K562 (cell line): ENCODE data around the gene SLC25A53. TPM values are rescaled to one million over a fixed set of nuclear protein-coding genes. Genes with fewer than 3 reads are reported as not detected.

Experiments
- ATAC-seq: fragments of 200-7000 bp; cut with Tn5 transposase; 3 replicates; pipeline ENCODE4 v1.9.1; 2020; ENCODE audit warnings: moderate library complexity
- BruUV-seq: library from RNA; stranded (reverse); fragments of 400-500 nt; replicated peaks from 2 replicates; lab custom pipeline; 2021; lab: Mats Ljungman, UMichigan
- CTCF ChIA-PET: fragments of 300-600 bp; formaldehyde crosslinking; extraction: SDS; loops from one replicate; lab custom pipeline; 2021; ENCODE audit warnings: low intra/inter-chr PET ratio; lab: Yijun Ruan, JAX
- POLR2A ChIA-PET: fragments of 300-600, 350-650 bp; sonication (Branson Sonifier 250); formaldehyde crosslinking; extraction: SDS; loops from one replicate; lab custom pipeline; 2021; ENCODE audit warnings: antibody characterized with exemption, inconsistent platforms; lab: Yijun Ruan, JAX
- DNase-seq, 4 experiments: peaks; one replicate each; pipeline versions ENCODE4 v3.0.0 to v3.0.0-alpha.2; 2011 to 2018; ENCODE audit warnings: low spot score in 3 of 4, mixed read lengths in 3 of 4; ENCODE audit errors: extremely low read depth in 1 of 4
- FAIRE-seq: peaks from 2 replicates; lab custom pipeline; 2011; peaks lifted over from hg19 to GRCh38; lab: Jason Lieb, UNC
- H2AFZ ChIP-seq: 2 replicates; pipeline ENCODE4 v1.6.0; 2011; ENCODE audit warnings: low read depth, low read length, control low read depth, inconsistent platforms
- H3K27ac ChIP-seq: fragments of 200-600 bp; 3 replicates; pipeline ENCODE4 v1.8.0; 2011; ENCODE audit warnings: low read depth, mild to moderate bottlenecking, control low read depth, inconsistent platforms, low read length, moderate library complexity, mixed read lengths; ENCODE audit errors: extremely low read depth
- H3K27me3 ChIP-seq, 2 experiments: fragments of 300-600 bp in 1 of 2; 2 replicates in 1 of 2; 3 replicates in 1 of 2; pipeline versions ENCODE4 v1.6.0 to v1.8.0; 2011; ENCODE audit warnings: inconsistent platforms in 2 of 2, low read length in 2 of 2, mild to moderate bottlenecking in 1 of 2, mixed read lengths in 1 of 2, moderate library complexity in 1 of 2; ENCODE audit not compliant: control insufficient read depth in 2 of 2, insufficient read depth in 2 of 2
- H3K36me3 ChIP-seq: fragments of 300-600 bp; 3 replicates; pipeline ENCODE4 v1.8.0; 2011; ENCODE audit warnings: mild to moderate bottlenecking, low read length, inconsistent platforms; ENCODE audit not compliant: control insufficient read depth, insufficient read depth
- H3K4me1 ChIP-seq, 2 experiments: fragments of 200-600 bp in 1 of 2; replicated peaks in 1 of 2; 2 replicates in 1 of 2; 3 replicates in 1 of 2; pipeline versions ENCODE4 v1.5.1 to v1.8.0; 2011; ENCODE audit warnings: inconsistent platforms in 2 of 2, low read length in 2 of 2, mild to moderate bottlenecking in 1 of 2, mixed read lengths in 1 of 2, moderate library complexity in 1 of 2; ENCODE audit not compliant: control insufficient read depth in 2 of 2, insufficient read depth in 2 of 2
- H3K4me2 ChIP-seq: 2 replicates; pipeline ENCODE4 v1.6.1; 2011; ENCODE audit warnings: low read length, control low read depth, inconsistent platforms, mixed read lengths; ENCODE audit not compliant: insufficient read depth
- H3K4me3 ChIP-seq: fragments of 200-600 bp; sonication (generic), shearing (Covaris generic); 2 replicates; pipeline ENCODE4 v1.5.1; 2016; ENCODE audit warnings: control low read depth, inconsistent platforms
- H3K79me2 ChIP-seq: fragments of 200-600 bp; 3 replicates; pipeline ENCODE4 v1.8.0; 2011; ENCODE audit warnings: low read length, inconsistent platforms; ENCODE audit not compliant: control insufficient read depth, insufficient read depth
- H3K9ac ChIP-seq, 2 experiments: 2 replicates each; pipeline versions ENCODE4 v1.6.0 to v1.6.1; 2011; ENCODE audit warnings: low read depth in 2 of 2, low read length in 2 of 2, control low read depth in 1 of 2, inconsistent platforms in 1 of 2, mild to moderate bottlenecking in 1 of 2, mixed read lengths in 1 of 2; ENCODE audit not compliant: insufficient read depth in 1 of 2
- H3K9me1 ChIP-seq: one replicate; pipeline ENCODE4 v1.6.0; 2011; ENCODE audit warnings: inconsistent platforms, mild to moderate bottlenecking, low read length, moderate library complexity; ENCODE audit not compliant: control insufficient read depth, insufficient read depth
- H3K9me3 ChIP-seq: replicated peaks from 2 replicates; pipeline ENCODE4 v1.5.1; 2011; ENCODE audit warnings: low read depth, low read length, inconsistent platforms; ENCODE audit not compliant: control insufficient read depth, insufficient read depth
- H4K20me1 ChIP-seq: replicated peaks from 2 replicates; pipeline ENCODE4 v1.6.1; 2011; ENCODE audit warnings: low read length, inconsistent platforms, mixed read lengths; ENCODE audit not compliant: control insufficient read depth, insufficient read depth
- CHCHD3 ChIP-seq: fragments of 250-450 bp; sonication (Bioruptor Pico); IDR thresholded peaks from 2 replicates; pipeline ENCODE4 v2.1.2; 2022; ENCODE audit warnings: mild to moderate bottlenecking
- NCOA2 ChIP-seq, 2 experiments: fragments of 450-650 bp; IDR thresholded peaks; 2 replicates each; pipeline ENCODE4 v1.6.1; 2018; ENCODE audit warnings: mild to moderate bottlenecking in 2 of 2, moderate library complexity in 1 of 2; ENCODE audit not compliant: partially characterized antibody in 2 of 2
- ZNF224 ChIP-seq: sonication (generic); formaldehyde crosslinking; IDR thresholded peaks from 2 replicates; pipeline ENCODE4 v1.8.0; 2022; ENCODE audit warnings: mild to moderate bottlenecking, missing genetic modification reagents
- ZNF740 ChIP-seq, 3 experiments: fragments of 200-800 bp in 1 of 3; sonication (Bioruptor generic) in 1 of 3; sonication (generic) in 1 of 3; formaldehyde crosslinking in 1 of 3; IDR thresholded peaks; 2 replicates each; pipeline versions ENCODE4 v1.6.1 to v1.8.0; 2016 to 2022; ENCODE audit warnings: mild to moderate bottlenecking in 2 of 3, missing compliant biosample characterization in 2 of 3, missing genetic modification characterization in 2 of 3, missing genetic modification reagents in 1 of 3
- WGBS: fragments of 100-300 bp; shearing (Covaris generic); methylation state at CpG from one replicate; pipeline ENCODE4 v1.1.6; 2016; ENCODE audit warnings: low coverage, mixed read lengths; ENCODE audit not compliant: insufficient coverage; ENCODE audit errors: missing lambda C conversion rate; 5-methylcytosine and 5-hydroxymethylcytosine counted together
- in situ Hi-C: fragments of 300-500 bp; cut with MboI; formaldehyde crosslinking; loops from 4 replicates; pipeline ENCODE4 v1.15.0; 2018; ENCODE audit warnings: inconsistent platforms, mixed read lengths
- intact Hi-C: fragments of 100-400 bp; cut with micrococcal nuclease; formaldehyde crosslinking; loops from 2 replicates; pipeline ENCODE4 v1.14.2; 2022
- polyA plus RNA-seq, 8 experiments: library from polyadenylated mRNA; depleted of rRNA in 4 of 8; stranded (reverse) in 5 of 8; unstranded in 3 of 8; fragments of >200 nt; fragmentation: Nextera tagmentation in 2 of 8; fragmentation: Illumina TruSeq in 1 of 8; extraction: Ambion mirVana in 2 of 8; extraction: Trizol in 1 of 8; gene quantifications; 2 replicates each; pipeline versions ENCODE4 v1.2.1 to v1.2.3, GENCODE V29; 2011 to 2014; ENCODE audit warnings: inconsistent platforms in 1 of 8, missing spikeins in 1 of 8
- total RNA-seq, 7 experiments: library from RNA; depleted of rRNA in 6 of 7; stranded (reverse); fragments of >200 nt in 6 of 7; fragmentation: Illumina TruSeq in 2 of 7; extraction: Trizol in 2 of 7; gene quantifications; 2 replicates each; pipeline versions ENCODE4 v1.2.1 to v1.2.3, GENCODE V29; 2011 to 2021; ENCODE audit warnings: low replicate concordance in 1 of 7

The SLC25A53 gene
- total and polyA plus RNA-seq, 9 of the 15 experiments (the other 6 are each of a cell fraction or from before 2014, with no cell fraction given): 2.4 to 8.6 (median 5.6) TPM

GRCh38 chrX:104183685-104184084, 26.9 kb upstream of the SLC25A53 start:
- Histone ChIP-seq H3K36me3 (peaks cover 40% of the 10 kb centered on the region; the same call in 2 of the 3 replicates), H3K4me2 (no peak overlapping the region), H3K9ac (no peak overlapping the region)
- POLR2A ChIA-PET: interaction anchor here (0.6 kb wide), 1 partner anchor 18 kb away, joined by 3 read pairs; the partner anchor contains the start of gene FAM199X
- CTCF ChIA-PET: no interaction called here
- 89% methylated on average over 4 of the region's 4 CpGs for WGBS
- no peak for ATAC-seq
- DNase-seq: no peak
- intact Hi-C loops: no loop called here
- no peak for TF ChIP-seq ZNF224
- no peak for TF ChIP-seq CHCHD3 (CRISPR knock-in tag)
- no peak for TF ChIP-seq NCOA2 (IDR thresholded peaks at IDR 0.05; ENCODE audit: partially characterized antibody in 2 of 2)
- TF ChIP-seq ZNF740 (CRISPR knock-in tag; IDR thresholded peaks at IDR 0.05): no peak
- no peak for TF ChIP-seq ZNF740 (tag; IDR thresholded peaks at IDR 0.05)
- TF ChIP-seq, all 486 proteins: peak for 0
- peaks cover 23% of the 10 kb centered on the region for H3K79me2 ChIP-seq
- no peaks in the 10 kb centered on the region for H3K27me3 ChIP-seq
- no peak overlapping the region for H3K27ac ChIP-seq
- no peak for FAIRE-seq
- no peaks in the 10 kb centered on the region for H3K9me3 ChIP-seq
- no peak overlapping the region for H2AFZ ChIP-seq
- H4K20me1 ChIP-seq: no peaks in the 10 kb centered on the region
- no TSS peak for BruUV-seq
- H3K4me1 ChIP-seq: no peaks in the 10 kb centered on the region
- no peaks in the 10 kb centered on the region for H3K9me1 ChIP-seq
- in situ Hi-C loops: no loop called here
- H3K4me3 ChIP-seq: no peak overlapping the region
